HepG2 (cell line): ENCODE measurements around the gene MXRA8. TPM values are rescaled to one million over a fixed set of nuclear protein-coding genes. Genes with fewer than 3 reads are reported as not detected.

Experiments used
- ATAC-seq: fragments of 200-7000 bp; cut with Tn5 transposase; 3 replicates; pipeline ENCODE4 v1.9.1; 2020; ENCODE audit warnings: mild to moderate bottlenecking, moderate library complexity
- BruUV-seq: library from RNA; stranded (reverse); fragments of 400-500 nt; replicated peaks from 2 replicates; lab custom pipeline; 2021; lab: Mats Ljungman, UMichigan
- CTCF ChIA-PET: fragments of 300-600 bp; formaldehyde crosslinking; extraction: SDS; loops from one replicate; lab custom pipeline; 2021; ENCODE audit warnings: low total read pairs, inconsistent platforms, low intra/inter-chr PET ratio; lab: Yijun Ruan, JAX
- POLR2A ChIA-PET: fragments of 350-600 bp; sonication (Branson Sonifier 250); formaldehyde crosslinking; loops from one replicate; lab custom pipeline; 2020; ENCODE audit warnings: antibody characterized with exemption, inconsistent platforms; lab: Yijun Ruan, JAX
- DNase-seq: peaks from one replicate; pipeline ENCODE4 v3.0.0-alpha.2; 2015; ENCODE audit warnings: low spot score
- FAIRE-seq: peaks from 3 replicates; lab custom pipeline; 2011; peaks lifted over from hg19 to GRCh38; lab: Jason Lieb, UNC
- H2AFZ ChIP-seq: one replicate; pipeline ENCODE4 v1.6.1; 2011; ENCODE audit warnings: low read length, inconsistent platforms
- H3K27ac ChIP-seq: fragments of 300-600 bp; 3 replicates; pipeline ENCODE4 v1.8.0; 2011; ENCODE audit warnings: mixed run types, mild to moderate bottlenecking, mixed read lengths, low read length, inconsistent platforms; ENCODE audit not compliant: insufficient read depth; ENCODE audit errors: extremely low read length
- H3K27me3 ChIP-seq, 2 experiments: fragments of 200-600 bp in 1 of 2; 2 replicates in 1 of 2; 3 replicates in 1 of 2; pipeline versions ENCODE4 v1.6.0 to v1.8.0; 2011; ENCODE audit warnings: low read length in 2 of 2, mild to moderate bottlenecking in 2 of 2, moderate library complexity in 2 of 2, inconsistent platforms in 1 of 2; ENCODE audit not compliant: insufficient read depth in 2 of 2, control insufficient read depth in 1 of 2
- H3K36me3 ChIP-seq, 2 experiments: fragments of 200-600 bp in 1 of 2; replicated peaks in 1 of 2; 2 replicates in 1 of 2; 3 replicates in 1 of 2; pipeline versions ENCODE4 v1.5.1 to v1.8.0; 2011; ENCODE audit warnings: low read length in 2 of 2, inconsistent platforms in 1 of 2; ENCODE audit not compliant: insufficient read depth in 2 of 2, control insufficient read depth in 1 of 2
- H3K4me1 ChIP-seq: 2 replicates; pipeline ENCODE4 v1.5.1; 2012; ENCODE audit warnings: low read length, inconsistent platforms; ENCODE audit not compliant: insufficient read depth
- H3K4me2 ChIP-seq: 2 replicates; pipeline ENCODE4 v1.6.0; 2011; ENCODE audit warnings: low read depth, low read length, inconsistent platforms
- H3K4me3 ChIP-seq, 3 experiments: fragments of 200-600 bp in 1 of 3; sonication (generic), shearing (Covaris generic) in 1 of 3; replicated peaks in 1 of 3; 2 replicates each; pipeline ENCODE4 v1.5.1; 2011 to 2016; ENCODE audit warnings: low read length in 3 of 3, inconsistent platforms in 2 of 3, low read depth in 2 of 3, mild to moderate bottlenecking in 2 of 3, control low read depth in 1 of 3, mixed read lengths in 1 of 3; ENCODE audit not compliant: insufficient read depth in 1 of 3
- H3K79me2 ChIP-seq: one replicate; pipeline ENCODE4 v1.6.1; 2011; ENCODE audit warnings: low read length, inconsistent platforms; ENCODE audit not compliant: insufficient read depth
- H3K9ac ChIP-seq: 2 replicates; pipeline ENCODE4 v1.6.0; 2011; ENCODE audit warnings: mild to moderate bottlenecking, low read depth, low read length, inconsistent platforms; ENCODE audit not compliant: insufficient read depth
- H3K9me3 ChIP-seq: 2 replicates; pipeline ENCODE4 v1.5.1; 2012; ENCODE audit warnings: mild to moderate bottlenecking, low read length
- H4K20me1 ChIP-seq: 2 replicates; pipeline ENCODE4 v1.6.0; 2011; ENCODE audit warnings: inconsistent platforms, mild to moderate bottlenecking, low read length, moderate library complexity; ENCODE audit not compliant: insufficient read depth
- AGO2 ChIP-seq: fragments of 200-400 bp; formaldehyde crosslinking; optimal IDR thresholded peaks from 2 replicates; pipeline ENCODE3; 2017; ENCODE audit warnings: mild to moderate bottlenecking, low read depth, low read length, moderate library complexity
- AHDC1 ChIP-seq: sonication (generic); formaldehyde crosslinking; IDR thresholded peaks from 2 replicates; pipeline ENCODE4 v1.5.1; 2020; ENCODE audit warnings: mild to moderate bottlenecking, missing genetic modification reagents, borderline replicate concordance
- CBFB ChIP-seq: sonication (generic); formaldehyde crosslinking; IDR thresholded peaks from 2 replicates; pipeline ENCODE4 v1.4.0; 2020; ENCODE audit warnings: missing genetic modification reagents
- PHB2 ChIP-seq: fragments of 450-650 bp; IDR thresholded peaks from 2 replicates; pipeline ENCODE4 v1.6.1; 2018; ENCODE audit not compliant: partially characterized antibody
- RARG ChIP-seq: sonication (generic); formaldehyde crosslinking; IDR thresholded peaks from 2 replicates; pipeline ENCODE4 v1.4.0; 2020; ENCODE audit warnings: low read depth, mild to moderate bottlenecking, missing genetic modification reagents
- ZC3H13 ChIP-seq: sonication (generic); formaldehyde crosslinking; IDR thresholded peaks from 2 replicates; pipeline ENCODE4 v1.8.1; 2023; ENCODE audit warnings: mild to moderate bottlenecking, missing genetic modification reagents, moderate library complexity
- ZFP1 ChIP-seq: IDR thresholded peaks from 2 replicates; pipeline ENCODE4 v1.6.1; 2016
- ZNF235 ChIP-seq: sonication (generic); formaldehyde crosslinking; IDR thresholded peaks from 2 replicates; pipeline ENCODE4 v1.8.1; 2023; ENCODE audit warnings: mild to moderate bottlenecking, missing genetic modification reagents, borderline replicate concordance
- WGBS: methylation state at CpG from one replicate; pipeline ENCODE4 v1.1.6; 2017; ENCODE audit warnings: low lambda C conversion rate; 5-methylcytosine and 5-hydroxymethylcytosine counted together
- in situ Hi-C: cut with HindIII; loops from 2 replicates; pipeline ENCODE4 v1.10.0; 2017; ENCODE audit warnings: low pct_unique_long_range_greater_than_20kb; ENCODE audit not compliant: extremely low pct_ligation_motif_present
- intact Hi-C: fragments of 100-400 bp; cut with micrococcal nuclease; formaldehyde crosslinking; loops from one replicate; pipeline ENCODE4 v1.10.0; 2022; ENCODE audit not compliant: unreplicated experiment
- polyA plus RNA-seq, 8 experiments: library from polyadenylated mRNA; depleted of rRNA in 3 of 8; stranded (reverse) in 7 of 8; unstranded in 1 of 8; fragments of >200 nt; fragmentation: Illumina TruSeq in 4 of 8; extraction: Trizol in 4 of 8; gene quantifications; 2 replicates each; pipeline versions ENCODE4 v1.2.1 to v1.2.3, GENCODE V29; 2011 to 2016; ENCODE audit warnings: low read depth in 4 of 8, missing spikeins in 1 of 8, mixed read lengths in 1 of 8; ENCODE audit not compliant: insufficient read depth in 1 of 8
- total RNA-seq, 5 experiments: library from RNA; depleted of rRNA; stranded (reverse); fragments of >200 nt; fragmentation: Illumina TruSeq; extraction: Trizol; gene quantifications; 2 replicates each; pipeline ENCODE4 v1.2.3, GENCODE V29; 2016; ENCODE audit warnings: low read depth in 1 of 5

The MXRA8 gene
- total and polyA plus RNA-seq, 2 of the 13 experiments (the other 11 are each of a cell fraction or from before 2014, with no cell fraction given), result 19.8 to 44.8 TPM

GRCh38 chr1:1324084-1324523, 34.3 kb downstream of the MXRA8 start (continued):
- TF ChIP-seq ZFP1 (CRISPR knock-in tag), result no peak
- no peak for TF ChIP-seq PHB2
- TF ChIP-seq ZC3H13 (CRISPR knock-in tag), result no peak
- 0 out of 2 replicates have a peak, but pooled peaks have one; percentile 12 for TF ChIP-seq CBFB
- TF ChIP-seq RARG, result no peak
- TF ChIP-seq ZNF235 (CRISPR knock-in tag), result 0 out of 2 replicates have a peak, but pooled peaks have one; percentile 10

GRCh38 chr1:1322952-1323351, 35.4 kb downstream of the MXRA8 start:
- Histone ChIP-seq H4K20me1 (peaks cover 10% of the 10 kb centered on the region; the same call in 1 of the 2 replicates), H3K9ac (peak overlapping the region; percentile 54; the same call in 1 of the 2 replicates), H3K27me3 (no peaks in the 10 kb centered on the region), H3K27ac (no peak overlapping the region), H3K9me3 (no peaks in the 10 kb centered on the region), H2AFZ (no peak overlapping the region), H3K4me1 (peaks cover 23% of the 10 kb centered on the region), H3K4me3 (peak overlapping the region in 2 of 3 experiments; percentile 54 to 99; a peak in 4 of 6 replicates), H3K79me2 (peaks cover 52% of the 10 kb centered on the region), H3K4me2 (peak overlapping the region; percentile 70), H3K36me3 (peaks cover 7 to 23% of the 10 kb centered on the region in 2 experiments; a peak in 4 of 5 replicates)
- CTCF ChIA-PET, result no interaction called here
- BruUV-seq, result no TSS peak
- TF ChIP-seq AGO2 (peak; percentile 42), AHDC1 (CRISPR knock-in tag) (no peak)
- WGBS, result 71% methylated on average over 3 of the region's 10 CpGs
- DNase-seq, result no peak
- POLR2A ChIA-PET, result no interaction called here
- no peak for FAIRE-seq
- in situ Hi-C loops, result no loop called here
- intact Hi-C loops, result no loop called here
- ATAC-seq, result no peak
